HG02588 (cell line): ENCODE measurements around the gene TRAPPC4.
A peak's percentile ranks its signal among the peaks of the same experiment; 100 is the strongest.
"Not testable (repeated sequence)": the region's sequence is repeated elsewhere in the genome, so short reads cannot be mapped to it uniquely, and the experiment has no call there.

ENCODE experiments used
- ATAC-seq: cut with Tn5 transposase; IDR thresholded peaks from one replicate; pipeline ENCODE4 v1.9.1; 2021; ENCODE audit warnings: mild to moderate bottlenecking, moderate library complexity; ENCODE audit not compliant: unreplicated experiment

Gene TRAPPC4

DNA sequence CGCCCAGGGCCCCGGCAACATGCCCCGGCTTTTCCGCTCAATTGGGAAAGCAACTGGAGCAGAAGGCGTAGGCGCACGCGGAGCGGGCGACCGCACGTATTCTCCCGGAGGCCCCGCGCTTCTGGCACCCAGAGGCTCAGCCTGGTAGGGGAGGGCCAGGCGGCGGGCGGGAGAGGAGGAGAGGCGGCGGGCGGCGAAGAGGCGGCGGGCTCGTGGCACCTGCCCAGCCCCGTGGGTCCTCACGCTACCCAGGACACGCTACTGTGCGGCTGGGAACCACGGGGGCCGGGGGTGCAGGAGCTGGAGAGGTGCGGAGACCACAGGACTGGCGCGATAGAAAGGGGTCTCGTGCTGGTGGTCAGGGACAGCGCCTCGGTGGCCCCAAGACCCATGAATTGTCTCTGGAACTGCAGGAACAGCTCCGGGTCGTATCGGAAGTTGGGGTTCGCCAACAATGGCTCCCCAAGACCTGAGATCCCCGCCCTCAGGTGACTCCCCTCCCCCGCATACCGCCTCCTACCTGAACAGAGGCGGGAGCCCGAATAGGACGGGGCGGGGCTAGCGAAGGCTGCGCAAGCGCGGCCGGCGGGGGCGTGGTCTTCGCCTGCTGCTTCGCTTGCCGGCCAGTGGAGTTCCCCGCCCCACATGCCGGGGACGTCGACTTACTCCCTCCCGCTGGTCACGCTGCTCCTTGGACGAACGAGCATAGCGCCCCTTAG is 11.9 kb downstream of the TRAPPC4 start, which contains the start of gene SLC37A4:
SLC37A4 (minus strand) TSS at position 549 of the 719 bp plus-strand sequence.
- peak; percentile 81 for ATAC-seq

DNA sequence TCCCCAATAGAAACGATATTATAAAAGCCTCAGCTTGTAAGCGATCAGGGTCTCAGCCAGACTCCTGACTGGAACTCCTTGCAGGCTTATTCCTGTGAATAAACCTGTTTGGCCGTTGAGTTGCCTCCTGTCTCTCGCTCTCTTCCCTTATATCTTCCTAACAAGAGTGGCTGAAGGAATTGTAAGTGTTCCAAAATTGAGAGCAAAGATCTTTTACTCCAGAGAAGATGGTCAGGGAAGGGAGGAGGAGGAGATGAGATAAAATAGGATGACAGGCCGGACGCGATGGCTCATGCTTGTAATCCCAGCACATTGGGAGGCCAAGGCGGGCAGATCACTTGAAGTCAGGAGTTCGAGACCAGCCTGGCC is 13.3 kb downstream of the TRAPPC4 start:
- ATAC-seq, result no peak

DNA sequence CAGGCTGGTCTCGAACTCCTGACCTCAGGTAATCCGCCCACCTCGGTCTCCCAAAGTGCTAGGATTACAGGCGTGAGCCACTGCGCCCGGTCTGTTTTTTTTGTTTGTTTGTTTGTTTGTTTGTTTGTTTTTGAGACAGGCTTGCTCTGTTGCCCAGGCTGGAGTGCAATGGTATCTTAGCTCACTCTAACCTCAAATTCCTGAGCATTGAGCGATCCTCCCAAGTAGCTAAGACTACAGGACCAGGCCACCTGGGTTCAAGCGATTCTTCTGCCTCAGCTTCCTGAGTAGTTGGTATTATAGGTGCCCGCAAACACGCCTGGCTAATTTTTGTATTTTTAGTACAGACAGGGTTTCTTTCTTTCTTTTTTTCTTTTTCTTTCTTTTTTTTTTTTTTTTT is 14.9 kb downstream of the TRAPPC4 start:
- not testable (repeated sequence) for ATAC-seq

DNA sequence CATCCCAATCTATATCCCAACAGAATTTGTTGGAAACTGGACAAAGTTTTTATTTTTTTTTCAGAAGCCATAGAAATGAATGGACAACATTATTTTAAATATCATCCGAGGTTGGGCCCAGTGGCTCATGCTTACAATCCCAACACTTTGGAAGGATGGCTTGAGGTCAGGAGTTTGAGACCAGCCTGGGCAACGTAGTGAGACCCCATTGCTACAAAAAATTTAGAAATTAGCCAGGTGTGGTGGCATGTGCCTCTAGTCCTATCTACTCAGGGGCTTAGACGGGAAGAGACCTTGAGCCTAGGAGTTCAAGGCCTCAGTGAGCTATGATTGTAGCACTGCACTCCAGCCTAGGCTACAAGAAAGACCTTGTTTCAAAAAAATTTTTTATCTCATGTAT is 16.2 kb downstream of the TRAPPC4 start:
- no peak for ATAC-seq

DNA sequence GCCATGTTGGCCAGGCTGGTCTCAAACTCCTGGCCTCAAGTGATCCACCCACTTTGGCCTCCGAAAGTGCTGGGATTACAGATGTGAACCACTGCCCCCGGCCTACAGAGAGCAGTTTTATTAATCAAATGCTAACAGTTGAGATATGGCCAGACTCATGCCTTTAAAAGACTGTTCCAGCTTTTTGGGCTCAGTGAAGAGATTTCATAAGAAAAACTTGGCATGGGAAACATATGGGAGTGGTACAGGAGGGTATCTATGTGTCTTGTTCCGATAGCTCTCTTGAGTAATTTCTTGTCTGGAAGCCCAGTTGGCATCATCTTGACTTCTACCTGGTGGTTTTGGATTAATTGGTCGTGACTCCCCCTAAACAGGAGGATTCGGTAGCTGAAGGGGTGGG is 20.3 kb downstream of the TRAPPC4 start:
- no peak for ATAC-seq

DNA sequence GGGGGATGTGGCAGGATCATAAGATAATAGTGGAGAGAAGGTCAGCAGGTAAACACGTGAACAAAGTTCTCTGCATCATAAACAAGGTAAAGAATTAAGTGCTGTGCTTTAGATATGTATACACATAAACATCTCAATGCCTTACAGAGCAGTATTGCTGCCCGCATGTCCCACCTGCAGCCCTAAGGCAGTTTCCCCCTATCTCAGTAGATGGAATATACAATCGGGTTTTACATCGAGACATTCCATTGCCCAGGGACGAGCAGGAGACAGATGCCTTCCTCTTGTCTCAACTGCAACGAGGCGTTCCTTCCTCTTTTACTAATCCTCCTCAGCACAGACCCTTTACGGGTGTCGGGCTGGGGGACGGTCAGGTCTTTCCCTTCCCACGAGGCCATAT is 20.9 kb downstream of the TRAPPC4 start:
- ATAC-seq, result not testable (repeated sequence)

DNA sequence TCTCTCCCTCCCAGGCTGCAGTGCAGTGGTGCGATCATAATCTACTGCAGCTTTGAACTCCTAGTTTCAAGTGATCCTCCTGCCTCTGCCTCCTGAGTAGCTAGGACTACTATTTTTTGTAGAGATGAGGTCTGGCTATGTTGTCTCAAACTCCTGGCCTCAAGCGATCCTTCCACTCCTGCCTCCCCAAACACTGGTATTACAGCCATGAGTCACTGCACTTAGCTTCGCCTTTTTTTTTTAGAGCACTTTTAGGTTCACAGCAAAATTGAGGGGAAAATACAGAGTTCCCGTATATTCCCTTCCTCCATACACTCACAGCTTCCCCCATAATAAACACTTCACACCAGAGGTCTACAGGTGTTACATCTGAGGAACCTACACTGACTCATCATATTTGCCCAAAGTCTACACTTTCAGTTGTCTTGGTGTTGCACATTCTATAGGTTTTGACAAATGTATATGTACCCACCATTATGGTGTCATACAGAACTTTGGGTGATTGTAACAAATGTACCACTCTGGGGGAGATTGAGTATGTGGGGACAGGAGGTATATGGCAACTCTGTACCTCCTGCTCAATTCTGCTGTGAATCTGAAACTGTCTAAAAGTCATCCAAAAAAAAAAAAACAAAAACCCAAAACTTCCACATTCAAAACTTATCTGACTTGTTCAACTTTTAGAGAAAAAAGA is 23.4 kb downstream of the TRAPPC4 start:
- no peak for ATAC-seq

DNA sequence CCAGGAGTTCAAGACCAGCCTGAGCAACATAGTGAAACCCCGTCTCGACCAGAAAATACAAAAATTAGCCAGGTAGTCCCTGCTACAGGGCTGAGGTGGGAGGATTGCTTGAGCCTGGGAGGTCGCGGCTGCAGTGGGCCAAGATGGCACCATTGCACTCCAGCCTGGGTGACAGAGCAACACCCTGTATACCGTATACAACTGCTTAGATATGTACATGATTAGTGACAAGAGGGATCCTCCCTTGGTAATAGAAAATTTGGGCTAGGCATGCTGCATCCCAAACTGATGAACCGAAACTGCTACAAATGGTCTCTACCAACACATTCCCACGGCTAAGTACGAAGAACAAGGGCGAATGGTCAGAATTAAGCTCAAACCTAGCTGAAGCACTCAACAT is 24.4 kb downstream of the TRAPPC4 start:
- ATAC-seq, result no peak

DNA sequence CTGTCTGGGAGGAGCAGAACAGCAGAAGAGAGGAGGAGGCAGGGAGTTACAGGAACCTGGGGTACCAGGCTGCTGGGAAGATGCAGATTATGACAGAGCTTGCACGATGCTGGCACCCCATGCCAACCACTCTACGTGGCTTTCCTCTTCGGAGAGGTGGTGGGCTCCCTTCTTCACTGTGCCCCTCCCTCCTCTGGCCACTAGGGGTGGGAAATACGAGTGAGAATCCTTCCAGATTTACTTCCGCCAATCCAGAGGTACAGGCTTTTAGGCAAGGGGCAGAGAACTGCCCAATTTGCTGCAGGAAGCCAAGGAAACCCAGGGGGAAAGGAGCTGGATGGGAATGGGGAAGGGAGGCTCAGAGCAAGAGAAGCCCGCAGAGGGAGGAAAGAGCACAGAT is 26.1 kb downstream of the TRAPPC4 start:
- no peak for ATAC-seq

DNA sequence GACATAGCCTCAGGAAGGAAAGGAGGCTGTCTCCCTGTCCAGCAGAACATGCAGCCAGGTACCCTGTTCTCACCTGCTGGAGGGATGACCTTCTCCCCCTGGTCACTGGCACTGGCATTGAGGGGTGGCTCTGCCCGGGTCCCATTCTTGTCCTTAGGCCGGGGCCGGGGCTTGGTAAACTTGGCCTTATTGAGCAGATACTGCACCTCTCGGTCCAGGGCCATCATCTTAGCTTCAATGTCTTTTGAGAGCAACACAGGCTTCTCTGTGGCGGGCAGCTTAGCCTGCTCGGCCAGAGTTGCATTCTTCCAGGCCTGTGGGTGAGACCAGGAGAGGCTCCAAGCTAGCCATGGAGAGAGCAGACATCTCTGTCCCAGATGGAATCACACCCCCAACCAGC is 27.9 kb downstream of the TRAPPC4 start:
- no peak for ATAC-seq

DNA sequence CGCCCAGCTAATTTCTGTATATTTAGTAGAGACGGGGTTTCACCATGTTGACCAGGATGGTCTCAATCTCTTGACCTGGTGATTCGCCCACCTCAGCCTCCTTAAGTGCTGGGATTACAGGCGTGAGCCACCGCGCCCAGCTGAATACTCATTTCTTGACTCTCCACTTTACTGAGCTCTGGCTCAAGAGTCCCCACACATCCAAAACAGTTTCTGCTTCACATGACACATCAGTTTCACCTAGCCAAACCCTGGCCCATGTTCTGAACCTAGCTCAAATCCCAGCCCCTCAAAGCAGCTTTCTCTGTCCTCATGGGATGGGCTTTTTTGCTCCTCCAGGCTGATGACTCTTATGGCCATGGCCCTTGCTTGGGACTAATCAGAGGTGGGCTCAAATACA is 28.6 kb downstream of the TRAPPC4 start:
- no peak for ATAC-seq

DNA sequence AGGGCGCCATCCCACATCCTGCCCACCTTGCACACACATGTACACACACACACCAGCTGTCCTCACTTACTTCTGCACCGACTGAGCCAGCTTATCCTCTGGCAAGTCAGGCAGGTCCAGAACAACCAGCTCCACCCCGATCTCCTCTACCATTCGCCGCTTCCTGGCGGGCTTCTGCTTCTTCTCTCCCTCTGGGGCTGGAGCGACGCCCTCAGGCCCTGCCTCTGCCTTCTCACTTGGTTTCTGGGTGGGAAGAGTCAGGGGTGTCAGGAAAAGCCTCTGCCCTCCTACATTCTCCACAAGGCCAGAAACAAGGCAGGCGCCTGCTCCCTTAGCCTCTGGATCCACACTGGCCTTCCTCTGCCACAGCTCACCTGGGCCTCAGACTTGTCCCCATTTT is 30.1 kb downstream of the TRAPPC4 start:
- no peak for ATAC-seq

DNA sequence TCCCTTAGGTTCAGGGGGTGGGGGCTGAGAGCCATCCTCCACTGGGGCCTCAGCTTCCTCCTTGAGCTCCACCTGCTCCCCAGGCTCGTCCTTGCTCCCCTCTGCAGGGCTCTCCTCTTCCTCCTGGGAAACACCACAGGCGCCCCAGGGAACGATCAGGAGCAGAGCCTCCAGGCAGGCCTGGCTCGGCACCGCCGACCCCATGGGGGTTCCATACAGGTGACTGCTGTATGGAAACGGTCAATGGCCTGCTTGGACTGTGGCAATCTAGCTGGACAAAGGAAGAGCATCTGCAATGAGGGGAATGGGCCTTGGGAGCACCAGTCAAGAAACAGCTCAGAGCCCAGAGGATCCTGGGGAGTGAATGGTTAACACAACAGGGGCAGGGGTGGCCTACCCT is 30.5 kb downstream of the TRAPPC4 start:
- ATAC-seq, result no peak

DNA sequence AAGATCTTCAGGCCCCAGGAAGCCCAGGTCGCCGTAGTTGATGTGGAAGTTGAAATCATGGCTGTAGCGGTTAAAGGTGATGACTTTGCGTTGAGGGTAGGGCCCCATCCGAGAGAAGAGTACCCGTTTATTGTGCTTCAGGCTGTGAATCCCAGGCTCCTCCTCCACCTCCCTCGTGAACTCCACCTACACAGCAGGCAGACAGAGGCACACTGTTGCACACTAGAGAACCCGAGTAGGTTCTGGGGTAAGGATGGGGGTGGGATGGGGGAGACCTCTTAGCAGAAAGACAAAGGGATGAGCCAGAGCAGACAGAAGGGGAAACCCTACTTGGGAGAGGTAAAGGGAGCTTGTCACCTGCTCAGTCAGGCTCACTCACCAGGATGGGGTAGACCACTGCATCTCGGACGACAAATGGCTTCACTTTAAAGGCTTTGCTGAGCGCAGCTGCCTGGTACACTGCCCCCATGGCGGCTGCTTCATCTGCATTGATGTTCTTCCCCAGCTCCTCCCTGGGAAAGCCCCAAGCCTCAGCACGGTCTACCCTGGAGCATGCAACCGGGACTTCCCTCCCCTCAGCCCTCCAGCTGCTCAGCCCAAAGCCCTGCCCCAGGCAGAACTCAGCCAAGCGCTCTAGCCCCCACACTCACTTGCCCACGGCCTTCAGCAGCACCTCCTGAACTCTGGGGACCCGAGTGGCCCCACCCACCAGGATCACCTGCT is 33.0 kb downstream of the TRAPPC4 start:
- peak; percentile 59 for ATAC-seq

DNA sequence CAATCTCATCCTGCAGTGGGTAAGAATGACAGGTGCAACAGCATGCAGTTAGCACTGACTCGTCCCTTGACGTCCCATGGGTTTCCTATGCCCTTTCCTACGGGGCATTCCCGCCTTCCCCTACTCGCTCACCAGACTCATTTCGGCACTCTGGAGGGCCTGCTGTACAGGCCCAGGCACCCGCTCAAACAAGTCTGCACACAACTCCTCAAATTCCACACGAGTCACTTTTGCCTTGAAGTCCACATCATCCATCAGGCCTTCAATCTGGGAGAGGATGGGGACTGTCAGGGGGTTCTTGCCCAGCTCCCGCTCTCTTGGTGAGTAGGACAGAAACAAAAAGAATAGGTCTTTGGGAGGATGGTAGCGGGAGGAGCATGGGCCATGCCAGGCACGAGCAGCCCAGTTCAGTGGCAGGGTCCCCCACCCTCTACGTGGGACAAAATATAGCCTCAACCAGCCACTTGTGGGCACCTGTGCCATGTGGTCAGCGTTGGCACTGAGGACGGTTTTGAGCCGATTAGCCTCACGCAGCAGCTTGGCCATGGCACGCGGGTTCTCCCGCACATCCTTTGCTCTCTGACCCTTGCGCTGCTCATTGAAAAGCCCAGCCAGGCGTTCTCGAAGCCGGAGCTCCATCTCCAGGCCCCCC is 33.7 kb downstream of the TRAPPC4 start:
- ATAC-seq, result peak; percentile 6

DNA sequence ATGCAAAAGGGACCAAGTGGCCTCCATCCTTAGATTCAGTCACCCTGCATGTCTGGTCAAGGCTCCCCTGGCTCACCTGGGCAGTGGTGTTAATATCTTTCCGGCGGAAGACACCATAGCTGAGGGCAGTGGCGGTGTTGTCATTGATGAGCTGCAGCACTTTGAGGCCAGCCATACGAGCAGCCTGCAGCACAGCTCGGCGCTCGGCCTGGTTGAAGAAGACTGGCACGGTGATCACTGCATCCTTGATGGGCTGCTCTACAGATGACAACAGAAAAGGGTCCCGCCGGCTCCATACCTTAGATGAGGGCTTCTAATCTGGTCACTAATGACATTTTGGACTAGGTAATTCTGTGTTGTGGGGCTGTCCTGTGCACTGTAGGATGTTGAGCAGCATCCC is 35.9 kb downstream of the TRAPPC4 start:
- ATAC-seq, result no peak

DNA sequence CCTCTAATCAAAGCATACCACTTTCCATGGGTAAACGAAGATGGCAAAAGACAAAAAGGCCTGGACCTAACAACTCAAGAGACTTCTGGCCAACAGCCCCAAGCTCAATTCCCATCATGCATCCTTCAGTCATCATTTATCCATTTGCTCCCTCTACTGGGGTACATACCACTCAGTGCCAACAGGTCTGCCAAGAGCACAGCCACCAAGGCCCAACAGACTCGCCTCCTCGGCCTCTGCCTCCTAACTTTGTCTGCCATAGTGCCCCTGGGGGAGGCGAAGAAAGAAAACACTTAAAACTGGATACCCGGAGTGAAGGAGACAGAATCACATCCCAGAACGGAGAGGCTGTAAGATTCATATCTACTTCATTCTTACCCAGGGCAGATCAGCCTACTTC is 37.3 kb downstream of the TRAPPC4 start:
- no peak for ATAC-seq

DNA sequence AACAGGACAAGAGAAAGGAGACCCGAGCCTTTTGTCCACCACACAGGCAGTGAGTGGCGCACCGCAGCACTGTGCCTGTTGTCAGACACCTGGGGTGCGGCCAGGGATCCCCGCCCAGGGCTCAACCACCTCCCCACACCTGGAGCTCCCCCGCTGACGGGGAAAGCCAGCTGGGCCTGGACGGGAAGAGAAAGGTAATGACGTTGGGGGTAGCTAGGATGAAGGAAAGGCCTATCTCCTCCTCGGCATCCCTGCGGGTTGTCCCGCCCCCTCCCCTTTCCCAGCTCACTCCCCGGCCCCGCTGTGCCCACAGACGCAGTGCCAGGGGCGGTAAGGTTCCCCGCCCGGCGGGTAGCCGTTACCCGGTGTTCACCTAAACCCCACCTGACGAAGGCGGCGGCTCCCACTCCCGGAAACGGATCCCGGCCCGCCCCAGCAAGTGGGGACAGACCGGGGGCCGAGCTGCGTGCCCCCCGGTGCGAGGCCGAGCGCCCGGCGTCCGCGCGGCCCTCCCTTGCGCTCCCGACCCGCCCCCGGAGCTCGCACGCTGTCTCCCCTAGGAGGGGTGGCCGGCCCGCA is 37.9 kb downstream of the TRAPPC4 start:
- ATAC-seq, result peak; percentile 5

DNA sequence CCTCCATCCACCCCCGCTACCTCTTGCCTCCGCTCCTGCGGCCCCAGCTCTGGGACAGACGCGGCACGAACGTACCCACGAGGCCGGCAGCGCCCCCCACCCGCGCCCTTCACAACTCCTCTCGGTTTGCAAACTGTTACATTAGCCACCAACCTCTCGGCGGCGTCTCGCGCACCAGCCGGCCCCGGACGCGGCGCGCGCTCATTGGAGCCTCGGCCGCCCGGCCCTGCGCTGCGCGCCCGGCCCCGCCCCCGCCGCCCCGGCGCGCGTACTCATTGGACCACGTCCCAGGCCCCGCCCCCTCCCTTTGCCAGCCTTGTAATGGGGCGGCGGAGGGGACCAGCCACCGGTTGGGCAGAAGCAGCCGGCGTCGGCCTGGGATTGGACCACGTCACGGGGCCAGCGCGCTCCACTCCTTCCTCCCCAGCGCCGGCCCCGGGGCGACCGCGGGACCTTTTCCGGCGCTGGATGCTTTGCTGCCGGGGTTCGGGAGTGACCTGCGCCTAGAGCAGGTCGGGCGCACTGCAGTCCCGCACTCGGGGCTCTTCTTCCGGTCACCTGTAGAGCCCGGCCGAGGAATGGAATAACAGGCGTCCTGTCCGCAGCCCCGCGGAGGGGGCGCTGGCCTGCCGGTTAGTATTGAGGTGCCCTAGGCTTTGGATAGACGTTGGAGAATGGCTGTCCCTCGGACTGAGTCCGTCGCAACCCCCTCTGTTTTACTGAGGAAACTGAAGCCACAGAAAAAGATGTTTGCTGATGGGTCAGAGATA is 38.6 kb downstream of the TRAPPC4 start, which contains the start of gene HYOU1:
HYOU1 (minus strand) TSS at position 206 of the 770 bp plus-strand sequence. CDS start 1,045 bp downstream, outside the sequence.
- peak; percentile 90 for ATAC-seq

DNA sequence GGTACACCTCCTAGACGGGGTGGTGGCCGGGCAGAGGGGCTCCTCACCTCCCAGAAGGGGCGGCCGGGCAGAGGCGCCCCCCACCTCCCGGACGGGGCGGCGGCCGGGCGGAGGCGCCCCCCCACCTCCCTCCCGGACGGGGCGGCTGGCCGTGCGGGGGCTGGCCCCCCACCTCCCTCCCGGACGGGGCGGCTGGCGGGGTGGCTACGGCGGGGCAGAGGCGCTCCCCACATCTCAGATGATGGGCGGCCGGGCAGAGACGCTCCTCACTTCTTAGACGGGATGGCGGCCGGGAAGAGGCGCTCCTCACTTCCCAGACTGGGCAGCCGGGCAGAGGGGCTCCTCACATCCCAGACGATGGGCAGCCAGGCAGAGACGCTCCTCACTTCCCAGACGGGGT is 40.6 kb downstream of the TRAPPC4 start:
- not testable (repeated sequence) for ATAC-seq
